CD4-positive, alpha-beta T cell treated with Interleukin-21 for 1 hour (primary cell): Measurements from ENCODE around the gene RAB20.
"Not testable (repeated sequence)": the region's sequence is repeated elsewhere in the genome, so short reads cannot be mapped to it uniquely, and the experiment has no call there.

ENCODE experiments used
- DNase-seq: peaks from one replicate; pipeline ENCODE4 v3.0.0-alpha.2; 2020

The RAB20 gene

GRCh38 chr13:110506859-110507566 is 54.5 kb downstream of the RAB20 start:
- no peak for DNase-seq

- DNase-seq = no peak
Observed at GRCh38 chr13:110506396-110506795, 55.1 kb downstream of the RAB20 start.

GRCh38 chr13:110505594-110505993 is 55.9 kb downstream of the RAB20 start:
- no peak for DNase-seq

- DNase-seq = no peak
Observed at GRCh38 chr13:110503979-110504499, 57.5 kb downstream of the RAB20 start.

- no peak for DNase-seq
Observed at GRCh38 chr13:110503037-110503901, 58.3 kb downstream of the RAB20 start.

DNA sequence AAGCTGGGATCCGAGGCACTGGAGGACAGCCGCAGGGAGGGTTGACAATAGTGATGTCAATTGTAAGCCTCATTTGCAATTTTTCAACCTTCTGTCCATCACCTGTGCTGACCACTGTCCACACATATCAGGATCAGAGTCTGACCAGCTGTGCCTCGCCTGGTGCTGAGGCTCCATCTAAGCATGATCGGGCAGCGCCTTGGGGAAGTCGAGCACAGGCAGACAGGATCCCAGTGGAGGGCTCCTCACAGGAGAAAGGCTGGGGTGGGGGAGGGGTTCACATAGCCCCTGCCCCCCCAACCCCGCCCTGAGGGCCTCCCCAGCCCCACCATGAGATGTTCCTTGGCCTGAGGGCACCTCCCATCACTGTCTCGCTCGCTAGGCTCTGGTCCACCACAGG is 60.3 kb downstream of the RAB20 start:
- no peak for DNase-seq

GRCh38 chr13:110500341-110500740 is 61.2 kb downstream of the RAB20 start:
- DNase-seq = no peak

- DNase-seq = no peak
Observed at GRCh38 chr13:110499621-110500281, 61.8 kb downstream of the RAB20 start.

GRCh38 chr13:110498765-110499164 is 62.8 kb downstream of the RAB20 start:
- DNase-seq = no peak

GRCh38 chr13:110498327-110498726 is 63.2 kb downstream of the RAB20 start:
- DNase-seq = no peak

DNA sequence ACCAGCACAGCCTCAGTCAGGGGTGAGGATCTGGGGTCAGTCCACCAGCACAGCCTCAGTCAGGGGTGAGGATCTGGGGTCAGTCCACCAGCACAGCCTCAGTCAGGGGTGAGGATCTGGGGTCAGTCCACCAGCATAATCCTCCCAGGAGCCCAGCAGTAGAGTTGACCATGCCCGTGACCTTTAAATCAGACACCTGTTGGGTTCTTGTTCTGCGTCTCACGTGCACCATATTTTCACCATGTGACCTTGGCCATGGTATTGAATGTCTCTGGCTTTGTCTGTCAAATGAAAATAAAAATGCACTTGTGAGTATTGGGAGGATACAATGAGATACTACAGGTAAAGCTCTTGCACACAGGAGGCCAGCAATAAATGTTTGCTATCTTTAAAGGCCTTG is 63.6 kb downstream of the RAB20 start:
- DNase-seq = not testable (repeated sequence)

GRCh38 chr13:110497003-110497402 is 64.5 kb downstream of the RAB20 start:
- DNase-seq = no peak

- no peak for DNase-seq
Observed at GRCh38 chr13:110496281-110496680, 65.2 kb downstream of the RAB20 start.

- no peak for DNase-seq
Observed at GRCh38 chr13:110495881-110496280, 65.6 kb downstream of the RAB20 start.

- no peak for DNase-seq
Observed at GRCh38 chr13:110495376-110495775, 66.1 kb downstream of the RAB20 start.

DNA sequence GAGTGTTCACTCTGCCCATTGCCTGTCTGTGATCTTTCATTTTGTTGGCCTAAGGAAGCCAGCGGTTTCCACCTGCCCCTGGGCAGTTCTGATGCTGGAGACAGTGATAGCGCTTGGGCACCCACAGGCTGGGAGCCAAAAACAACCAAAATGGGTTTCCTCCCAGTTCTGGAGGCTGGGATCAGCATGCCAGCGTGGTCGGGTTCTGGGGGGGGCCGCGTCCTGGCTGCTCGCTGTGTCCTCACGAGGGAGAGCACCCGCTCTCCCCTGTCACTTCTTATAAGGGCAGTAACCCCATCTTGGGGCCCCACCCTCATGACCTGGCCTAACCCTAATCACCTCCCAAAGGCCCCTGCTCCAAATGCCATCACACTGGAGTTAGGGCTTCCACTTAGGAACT is 67.9 kb downstream of the RAB20 start:
- DNase-seq = no peak

DNA sequence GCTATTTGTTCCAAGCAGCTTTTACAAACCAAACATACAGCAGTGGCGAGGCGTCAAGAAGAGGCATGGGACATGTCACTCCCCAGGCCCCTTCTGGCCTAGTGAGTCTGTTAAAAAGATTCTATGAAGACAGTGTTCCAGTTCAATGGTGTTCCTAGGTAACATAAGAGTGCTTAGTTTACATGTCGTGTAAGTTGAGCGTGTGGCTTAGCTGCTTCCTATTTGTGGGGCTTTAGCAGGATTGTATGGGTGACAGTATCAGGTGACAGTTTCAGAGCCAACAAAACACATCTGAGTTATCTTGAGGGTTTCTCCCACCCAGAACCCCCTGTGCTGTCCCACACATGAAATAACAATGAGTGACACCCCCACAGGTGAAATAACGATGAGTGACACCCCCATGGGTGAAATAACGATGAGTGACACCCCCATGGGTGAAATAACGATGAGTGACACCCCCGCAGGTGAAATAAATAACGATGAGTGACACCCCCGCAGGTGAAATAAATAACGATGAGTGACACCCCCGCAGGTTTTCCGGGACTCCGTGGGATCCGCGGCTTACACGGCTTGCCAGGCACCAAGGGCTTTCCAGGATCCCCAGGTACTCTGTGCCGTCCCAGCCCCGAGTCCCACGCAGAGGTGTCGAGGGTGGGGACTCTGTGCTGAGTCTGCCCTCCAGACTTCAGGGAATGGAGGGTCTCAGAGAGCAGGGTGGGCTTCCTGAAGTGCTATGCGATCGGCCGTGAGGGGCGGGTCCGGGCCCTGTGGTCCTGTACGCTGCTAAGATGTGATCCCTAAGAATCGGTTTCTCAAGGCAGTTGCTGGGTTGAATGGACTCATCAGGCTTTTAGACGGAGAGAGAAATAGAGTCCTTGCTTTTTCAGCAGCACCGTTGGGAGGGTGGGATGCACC is 68.6 kb downstream of the RAB20 start:
- DNase-seq = no peak

DNA sequence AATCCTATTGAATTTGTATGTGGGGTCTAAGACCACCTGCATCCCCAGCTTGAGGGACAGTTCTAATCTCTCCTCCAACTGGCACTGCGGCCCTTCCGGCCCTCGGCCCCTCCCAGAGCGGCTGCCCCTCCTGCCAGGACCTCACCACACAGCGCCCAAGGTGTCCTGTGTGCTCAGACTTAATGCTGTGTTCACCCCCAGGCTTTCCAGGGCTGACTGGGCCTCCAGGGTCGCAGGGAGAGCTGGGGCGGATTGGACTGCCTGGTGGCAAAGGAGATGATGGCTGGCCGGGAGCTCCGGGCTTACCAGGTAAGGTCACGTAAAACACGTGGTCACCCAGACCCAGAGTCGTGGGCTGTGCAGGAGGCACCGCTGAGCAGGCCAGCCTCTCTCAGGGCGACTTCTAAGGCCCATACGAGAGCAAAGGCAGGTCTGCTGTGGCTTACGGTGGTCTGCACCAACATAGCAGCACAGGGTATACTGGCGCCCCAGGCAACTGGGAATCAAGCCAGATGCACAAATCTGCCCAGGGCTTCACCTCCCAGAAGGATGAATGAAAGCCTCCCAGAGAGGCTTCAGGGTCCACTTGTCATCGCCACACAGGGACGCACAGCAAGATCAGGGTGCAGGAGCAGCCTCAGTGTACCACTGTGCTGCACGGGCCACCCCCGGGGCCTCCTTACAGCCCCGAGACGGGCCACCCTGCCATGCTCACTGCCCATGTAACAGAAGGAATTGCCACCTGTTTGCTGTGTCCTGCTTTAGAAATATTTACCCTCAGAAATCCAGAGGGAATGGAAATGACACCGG is 69.4 kb downstream of the RAB20 start:
- no peak for DNase-seq

DNA sequence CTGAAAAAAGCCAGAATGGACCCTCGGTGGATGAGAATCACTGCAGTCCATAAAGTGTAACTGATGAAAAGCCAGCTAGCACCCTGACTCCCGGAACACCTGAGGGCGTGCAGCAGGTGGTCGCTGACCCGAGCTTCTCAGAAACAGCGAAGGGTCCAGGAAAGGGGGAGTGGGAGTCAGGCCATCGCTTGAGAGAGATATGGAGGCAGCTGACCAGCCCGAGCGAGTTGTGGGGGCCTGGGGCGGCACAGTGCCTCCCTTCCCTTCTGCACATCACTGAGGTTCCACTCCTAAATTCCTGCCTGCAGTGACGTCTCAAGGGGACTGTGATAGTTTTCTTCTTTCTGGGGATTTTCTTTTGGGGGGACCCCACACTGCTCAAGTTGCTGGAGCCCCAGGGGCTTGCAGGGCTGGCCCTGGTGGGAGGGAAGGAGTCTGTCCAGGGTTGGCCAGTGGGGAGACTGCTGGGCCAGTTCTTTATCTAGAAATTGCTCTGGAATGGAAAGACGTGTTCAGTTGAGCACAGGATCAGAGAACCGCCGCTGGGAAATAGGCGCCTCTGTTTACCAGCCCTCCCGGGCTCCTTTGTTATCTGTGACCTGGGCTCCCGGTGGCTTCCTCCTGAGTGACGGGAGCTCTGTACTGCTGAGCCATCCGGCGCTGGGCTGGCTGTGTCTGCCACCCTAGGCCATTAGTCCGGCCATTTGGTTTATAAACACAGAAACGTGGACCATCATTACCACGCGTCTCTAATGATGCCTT is 71.3 kb downstream of the RAB20 start:
- no peak for DNase-seq

- DNase-seq = not testable (repeated sequence)
Observed at GRCh38 chr13:110486880-110487279, 74.6 kb downstream of the RAB20 start.
